ENCODE data around the gene NDUFB6.

- TF ChIP-seq BHLHE40 (IDR thresholded peaks at IDR 0.05; ENCODE audit: borderline replicate concordance): no peak
- no peak for TF ChIP-seq FOXK2 (IDR thresholded peaks at IDR 0.05)
- TF ChIP-seq SP1 (IDR thresholded peaks at IDR 0.05): no peak
- TF ChIP-seq FOXA1 (IDR thresholded peaks at IDR 0.05): no peak
- TF ChIP-seq L3MBTL2 (conservative IDR thresholded peaks at IDR 0.05): no peak
- no peak for TF ChIP-seq ELF4 (IDR thresholded peaks at IDR 0.05)
- no peak for TF ChIP-seq SUZ12 (IDR thresholded peaks at IDR 0.05)
These were observed 16.2 kb upstream of the NDUFB6 start for GRCh38 chr9:32589083-32589723.
